ENCODE data around the gene JAZF1.
"Not testable (repeated sequence)": the region's sequence is repeated elsewhere in the genome, so short reads cannot be mapped to it uniquely, and the experiment has no call there.

Gene JAZF1

DNA sequence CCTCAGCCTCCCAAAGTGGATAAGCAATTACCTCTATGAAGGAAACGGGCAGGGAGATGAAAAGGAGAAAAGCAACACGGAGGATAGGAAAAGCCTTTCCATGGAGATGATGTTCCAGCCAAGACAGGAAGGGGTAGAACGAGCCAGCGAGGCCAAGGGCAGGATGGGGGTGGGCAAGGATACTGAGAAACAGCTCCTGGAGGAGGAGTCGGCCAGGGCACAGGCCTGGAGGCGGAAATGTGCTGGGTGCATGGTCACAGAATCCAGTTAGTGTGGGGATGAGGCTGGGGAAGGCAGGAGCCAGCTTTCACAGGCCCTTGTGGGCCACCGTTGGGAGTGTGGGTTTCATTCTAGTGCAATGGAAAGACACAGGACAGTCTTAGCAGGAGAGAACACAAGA is 162.6 kb downstream of the JAZF1 start:
- no peak overlapping the region for H3K4me3 ChIP-seq (ENCODE audit: low read depth, low read length)
- TF ChIP-seq, protein P1, sequence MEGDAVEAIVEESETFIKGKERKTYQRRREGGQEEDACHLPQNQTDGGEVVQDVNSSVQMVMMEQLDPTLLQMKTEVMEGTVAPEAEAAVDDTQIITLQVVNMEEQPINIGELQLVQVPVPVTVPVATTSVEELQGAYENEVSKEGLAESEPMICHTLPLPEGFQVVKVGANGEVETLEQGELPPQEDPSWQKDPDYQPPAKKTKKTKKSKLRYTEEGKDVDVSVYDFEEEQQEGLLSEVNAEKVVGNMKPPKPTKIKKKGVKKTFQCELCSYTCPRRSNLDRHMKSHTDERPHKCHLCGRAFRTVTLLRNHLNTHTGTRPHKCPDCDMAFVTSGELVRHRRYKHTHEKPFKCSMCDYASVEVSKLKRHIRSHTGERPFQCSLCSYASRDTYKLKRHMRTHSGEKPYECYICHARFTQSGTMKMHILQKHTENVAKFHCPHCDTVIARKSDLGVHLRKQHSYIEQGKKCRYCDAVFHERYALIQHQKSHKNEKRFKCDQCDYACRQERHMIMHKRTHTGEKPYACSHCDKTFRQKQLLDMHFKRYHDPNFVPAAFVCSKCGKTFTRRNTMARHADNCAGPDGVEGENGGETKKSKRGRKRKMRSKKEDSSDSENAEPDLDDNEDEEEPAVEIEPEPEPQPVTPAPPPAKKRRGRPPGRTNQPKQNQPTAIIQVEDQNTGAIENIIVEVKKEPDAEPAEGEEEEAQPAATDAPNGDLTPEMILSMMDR (IDR thresholded peaks at IDR 0.05; ENCODE audit: control insufficient read depth, extremely low read depth, insufficient read depth) = no peak
- DNase-seq (ENCODE audit: low read depth) = no peak

DNA sequence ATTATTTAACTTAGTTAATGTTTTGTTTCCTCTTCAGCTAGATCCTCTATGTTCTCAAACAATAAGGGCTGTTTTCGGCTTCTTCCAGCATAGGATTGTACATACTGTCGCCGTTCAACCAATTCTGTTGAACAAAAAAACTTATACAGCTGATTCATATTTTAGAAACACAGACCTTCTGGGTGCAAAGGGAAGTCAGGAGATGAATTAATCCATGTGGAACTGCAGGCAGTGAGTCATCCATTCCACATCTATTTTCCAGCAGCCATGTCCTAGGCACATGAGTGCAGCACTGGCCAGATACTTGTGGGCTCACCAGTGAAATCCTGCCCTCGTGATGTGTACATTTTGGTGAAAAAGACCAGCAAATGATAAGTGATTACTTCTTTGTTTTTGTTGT is 163.2 kb downstream of the JAZF1 start:
- DNase-seq (ENCODE audit: low read depth) = no peak
- TF ChIP-seq, protein P1 (IDR thresholded peaks at IDR 0.05; ENCODE audit: control insufficient read depth, extremely low read depth, insufficient read depth) = no peak
- no peak overlapping the region for H3K4me3 ChIP-seq (ENCODE audit: low read depth, low read length)

DNA sequence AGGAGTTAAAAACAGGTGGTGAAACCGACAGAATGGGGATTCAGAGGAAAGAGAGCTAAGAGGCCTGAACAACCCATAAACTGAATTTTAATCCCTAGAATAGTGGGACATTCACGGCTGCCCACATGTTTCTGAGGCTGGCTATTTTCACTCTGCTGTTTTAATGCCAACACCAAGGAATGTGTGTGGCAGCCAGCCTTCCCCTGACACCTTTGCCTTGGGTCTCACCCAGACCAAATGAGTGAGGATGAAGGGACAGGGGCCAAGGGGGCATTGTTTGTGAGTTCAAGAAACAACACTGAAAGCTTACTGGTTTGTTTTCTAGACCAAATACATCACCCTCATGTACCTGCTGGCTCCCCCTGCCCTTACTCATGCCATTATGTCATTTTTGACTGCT is 164.3 kb downstream of the JAZF1 start:
- H3K4me3 ChIP-seq (ENCODE audit: low read depth, low read length) = no peak overlapping the region
- no peak for DNase-seq (ENCODE audit: low read depth)
- TF ChIP-seq, protein P1 (IDR thresholded peaks at IDR 0.05; ENCODE audit: control insufficient read depth, extremely low read depth, insufficient read depth) = no peak

DNA sequence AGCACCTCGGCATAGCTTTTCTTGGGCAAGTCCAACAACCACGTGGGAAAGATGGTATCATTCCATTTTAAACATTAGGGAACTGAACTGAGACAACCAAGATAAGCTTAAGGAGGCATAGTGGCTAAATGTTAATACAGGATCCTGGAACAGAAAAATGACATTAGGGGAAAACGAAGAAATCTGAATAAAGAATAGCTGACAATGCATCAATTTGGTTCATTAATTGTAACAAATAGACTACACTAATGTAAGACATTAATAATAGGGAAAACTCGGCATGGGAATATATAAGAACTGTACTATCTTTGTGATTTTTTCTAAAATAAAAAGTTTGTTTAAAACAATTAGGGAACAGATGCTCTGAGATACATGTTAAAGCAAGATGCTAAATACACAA is 165.4 kb downstream of the JAZF1 start:
- no peak for DNase-seq (ENCODE audit: low read depth)
- TF ChIP-seq, protein P1 (IDR thresholded peaks at IDR 0.05; ENCODE audit: control insufficient read depth, extremely low read depth, insufficient read depth) = no peak
- no peak overlapping the region for H3K4me3 ChIP-seq (ENCODE audit: low read depth, low read length)

DNA sequence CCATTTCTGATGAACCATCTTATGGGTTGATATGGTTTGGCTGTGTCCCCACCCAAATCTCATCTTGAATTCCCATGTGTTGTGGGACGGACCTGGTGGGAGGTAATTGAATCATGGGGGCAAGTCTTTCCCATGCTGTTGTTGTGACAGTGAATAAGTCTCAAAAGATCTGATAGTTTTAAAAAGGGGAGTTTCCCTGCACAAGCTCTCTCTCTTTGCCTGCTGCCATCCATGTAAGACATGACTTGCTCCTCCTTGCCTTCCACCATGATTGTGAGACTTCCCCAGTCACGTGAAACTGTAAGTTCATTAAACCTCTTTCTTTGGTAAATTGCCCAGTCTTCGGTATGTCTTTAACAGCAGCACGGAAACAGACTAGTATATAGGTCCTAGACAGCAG is 166.3 kb downstream of the JAZF1 start:
- not testable (repeated sequence) for H3K4me3 ChIP-seq (ENCODE audit: low read depth, low read length); DNase-seq (ENCODE audit: low read depth)

DNA sequence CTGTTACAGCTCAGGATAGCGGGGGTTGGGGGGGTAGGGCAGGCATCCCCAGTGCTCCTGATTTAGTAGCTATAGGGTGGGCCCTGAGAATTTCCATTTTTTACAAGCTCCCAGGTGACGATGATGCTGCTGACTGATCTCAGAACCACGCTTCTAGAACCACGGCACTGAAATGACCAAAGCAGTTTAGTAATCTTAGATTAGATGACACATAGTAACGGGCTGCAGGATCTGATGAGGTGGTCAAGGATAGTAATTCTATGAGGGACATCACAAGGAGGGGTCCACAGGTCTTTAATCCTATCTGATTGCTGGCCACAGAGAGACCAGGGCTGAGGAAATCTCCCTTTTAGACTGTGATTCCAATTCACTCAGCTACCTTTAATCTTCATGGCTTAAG is 167.2 kb downstream of the JAZF1 start:
- no peak overlapping the region for H3K4me3 ChIP-seq (ENCODE audit: low read depth, low read length)
- TF ChIP-seq, protein P1 (IDR thresholded peaks at IDR 0.05; ENCODE audit: control insufficient read depth, extremely low read depth, insufficient read depth) = no peak
- no peak for DNase-seq (ENCODE audit: low read depth)

DNA sequence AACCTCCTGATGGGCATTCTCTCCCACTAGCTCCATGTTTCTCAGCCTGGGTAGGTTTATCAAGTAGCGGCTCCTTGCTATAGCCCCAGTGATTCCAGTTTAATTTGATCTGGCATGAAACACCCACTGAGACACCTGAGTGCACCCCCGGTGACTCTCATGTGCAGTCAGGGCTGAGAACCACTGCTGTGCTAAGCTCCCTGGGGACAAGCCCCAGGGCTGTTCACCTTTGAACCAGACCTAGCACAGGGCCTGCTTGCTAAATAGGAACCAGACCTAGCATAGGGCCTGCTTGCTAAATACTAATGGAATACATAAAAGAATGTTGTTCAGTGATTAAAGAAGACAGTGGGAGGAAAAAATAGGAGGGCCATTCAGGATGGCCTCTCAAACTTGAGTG is 167.6 kb downstream of the JAZF1 start:
- H3K4me3 ChIP-seq (ENCODE audit: low read depth, low read length) = no peak overlapping the region
- no peak for DNase-seq (ENCODE audit: low read depth)
- TF ChIP-seq, protein P1 (IDR thresholded peaks at IDR 0.05; ENCODE audit: control insufficient read depth, extremely low read depth, insufficient read depth) = no peak

DNA sequence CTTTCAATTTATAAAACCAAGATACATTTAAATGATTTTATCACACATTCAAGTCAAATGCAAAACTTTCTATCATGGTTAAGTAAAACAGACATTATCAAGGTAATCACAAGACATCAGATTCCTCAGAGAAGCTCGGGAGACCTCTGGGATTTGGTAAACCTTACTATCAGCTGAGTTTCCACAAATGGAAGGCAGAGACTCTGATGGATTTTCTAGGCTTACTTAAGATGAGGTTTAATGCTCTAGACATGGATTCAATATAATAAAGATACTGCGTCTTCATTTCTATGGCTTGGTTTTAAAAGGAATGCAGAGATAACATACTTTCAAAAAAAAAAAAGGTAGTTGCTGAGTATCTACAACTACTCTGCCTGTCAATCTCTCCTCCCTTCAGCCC is 171.7 kb downstream of the JAZF1 start:
- TF ChIP-seq, protein P1 (IDR thresholded peaks at IDR 0.05; ENCODE audit: control insufficient read depth, extremely low read depth, insufficient read depth) = no peak
- no peak overlapping the region for H3K4me3 ChIP-seq (ENCODE audit: low read depth, low read length)
- DNase-seq (ENCODE audit: low read depth) = no peak

Data from LNCaP clone FGC (cell line).